ENCODE data around the gene MFGE8.

MFGE8 gene

DNA sequence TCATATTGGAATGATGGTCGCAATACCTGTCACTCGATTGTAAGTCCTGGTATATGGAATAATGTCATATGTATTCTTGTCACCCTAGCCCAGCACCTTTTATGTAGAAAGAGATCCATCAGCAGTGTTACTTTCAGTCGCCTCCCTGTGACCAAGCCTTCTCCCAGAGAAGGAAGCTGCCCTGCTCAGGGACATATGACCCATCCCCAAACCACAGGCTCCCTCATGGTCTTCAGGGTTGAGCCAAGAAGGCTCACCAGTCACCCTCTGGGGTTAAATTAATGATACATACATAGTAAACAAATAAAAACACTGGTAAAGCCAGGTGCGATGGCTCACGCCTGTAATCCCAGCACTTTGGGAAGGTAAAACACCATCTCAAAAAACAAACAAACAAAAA, 4.6 kb upstream of the MFGE8 start:
- DNase-seq = no peak

- DNase-seq = no peak
Measured at GRCh38 chr15:88915354-88915753, 2.2 kb upstream of the MFGE8 start.

- no peak for DNase-seq
Measured at GRCh38 chr15:88913850-88914169, 631 bp upstream of the MFGE8 start.

GRCh38 chr15:88912500-88912921, 668 bp downstream of the MFGE8 start:
- no peak for DNase-seq

DNA sequence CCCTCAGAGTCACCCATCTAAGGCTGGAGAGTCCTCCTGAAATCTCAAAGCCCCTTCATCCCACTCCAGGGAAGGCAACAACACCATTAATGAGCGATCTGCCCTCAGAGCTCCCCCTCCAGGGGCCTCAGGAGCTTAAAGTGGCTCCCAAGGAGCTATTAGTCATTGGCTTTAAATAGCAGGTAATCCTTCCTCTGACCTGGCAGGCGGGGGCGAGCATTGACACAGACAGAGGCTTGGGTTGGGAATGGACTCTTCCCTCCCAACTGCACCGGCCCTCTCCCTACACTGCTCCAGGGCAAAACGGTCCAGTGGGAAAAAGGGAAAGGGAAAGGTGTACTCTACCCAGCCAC, 1.4 kb downstream of the MFGE8 start:
- DNase-seq = no peak

GRCh38 chr15:88909956-88910831, 3.0 kb downstream of the MFGE8 start:
- DNase-seq = no peak

GRCh38 chr15:88908697-88909621, 4.2 kb downstream of the MFGE8 start:
- DNase-seq = no peak

DNA sequence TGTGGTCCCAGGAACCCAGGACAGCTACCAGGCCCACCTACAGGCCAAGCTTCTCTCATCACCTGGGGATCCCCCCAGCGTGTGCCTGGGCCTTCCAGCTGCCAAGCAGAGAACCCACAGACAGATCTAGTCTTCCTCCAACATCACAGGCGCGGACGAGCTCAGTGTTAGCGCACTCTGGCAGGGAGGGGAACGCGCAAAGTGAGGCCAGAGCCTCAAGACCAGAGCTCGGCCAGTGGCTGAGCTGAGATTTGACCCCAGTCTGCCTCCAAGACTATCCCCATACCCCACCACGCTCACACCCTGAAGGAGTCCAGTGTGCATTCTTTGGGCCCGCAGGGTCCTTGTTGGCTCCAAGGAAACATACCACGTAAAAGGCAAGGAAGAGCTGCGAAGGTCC, 5.1 kb downstream of the MFGE8 start:
- no peak for DNase-seq

GRCh38 chr15:88907111-88907510, 6.1 kb downstream of the MFGE8 start:
- DNase-seq = no peak

- DNase-seq = no peak
Measured at GRCh38 chr15:88906551-88906950, 6.6 kb downstream of the MFGE8 start.

GRCh38 chr15:88906130-88906529, 7.0 kb downstream of the MFGE8 start:
- no peak for DNase-seq

DNA sequence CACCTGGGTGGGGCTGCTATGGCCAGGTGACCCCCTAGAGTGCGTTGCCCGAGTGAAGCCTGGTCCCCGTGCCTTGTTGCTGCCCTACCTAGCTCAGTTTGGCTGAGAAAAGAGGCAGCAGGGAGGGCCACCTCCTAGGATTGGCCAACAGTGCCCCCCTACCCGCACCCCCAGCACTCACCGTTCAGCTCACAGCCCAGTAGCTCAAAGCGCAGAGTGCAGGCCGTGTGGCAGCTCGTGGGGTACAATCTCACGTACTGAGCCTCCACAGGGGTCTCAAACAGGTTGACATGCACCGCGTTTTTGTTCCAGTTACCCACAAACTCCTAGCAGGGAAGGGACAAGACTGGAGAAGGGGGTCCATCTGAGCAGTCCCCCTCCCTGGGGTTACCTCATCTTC, 7.6 kb downstream of the MFGE8 start:
- no peak for DNase-seq

DNA sequence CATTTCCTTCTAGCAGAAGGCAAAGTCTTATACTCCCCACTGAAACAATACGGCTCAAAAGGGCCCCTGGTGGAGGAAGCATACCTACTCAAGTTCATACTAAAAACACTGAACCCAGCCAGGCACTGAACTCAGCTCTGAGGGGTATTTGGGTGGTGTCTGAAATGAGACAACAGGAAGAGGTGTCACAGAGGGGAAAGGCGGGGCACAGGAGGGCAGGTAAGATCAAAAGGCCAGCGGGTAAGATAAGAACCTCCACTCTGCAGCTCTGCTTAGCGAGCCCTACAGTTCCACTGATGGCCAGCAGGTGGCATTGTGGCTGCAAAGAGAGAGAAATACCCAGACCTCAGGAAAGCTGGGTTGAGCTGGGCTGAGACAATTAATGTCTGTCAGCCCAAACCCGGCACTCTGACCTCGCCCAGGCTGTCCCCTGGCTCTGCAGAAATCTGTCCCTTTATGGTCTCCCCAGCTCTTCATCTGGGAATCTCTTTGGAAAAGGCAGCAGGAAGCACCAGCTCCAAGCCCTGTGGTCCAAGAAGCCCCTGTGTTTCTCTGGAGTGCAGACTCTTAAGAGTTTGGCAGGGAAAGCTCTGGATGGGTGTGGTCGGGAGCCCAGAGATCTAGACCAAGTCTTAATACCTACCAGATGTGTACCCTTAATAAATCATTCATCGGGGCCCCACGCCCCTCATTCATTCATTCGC, 8.4 kb downstream of the MFGE8 start:
- no peak for DNase-seq

- DNase-seq = no peak
Measured at GRCh38 chr15:88904257-88904623, 8.9 kb downstream of the MFGE8 start.

DNA sequence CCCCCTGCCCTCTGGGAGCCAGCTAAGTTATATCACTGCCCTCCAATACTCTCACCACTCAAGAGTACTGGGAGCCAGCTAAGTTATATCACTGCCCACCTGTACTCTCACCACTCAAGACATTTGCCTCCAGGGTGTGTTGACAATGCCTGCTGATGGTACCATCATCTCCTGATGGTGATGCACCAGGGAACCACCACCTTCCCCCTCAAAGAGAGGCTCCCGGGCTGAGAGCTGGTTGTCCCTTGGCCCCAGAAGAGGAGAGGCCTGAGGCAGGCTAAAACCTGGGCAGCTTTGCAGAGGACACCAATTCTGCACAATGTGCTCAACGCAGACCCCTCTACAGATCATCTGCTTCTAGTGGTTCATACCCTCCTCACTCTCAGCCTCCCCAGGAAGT, 10.3 kb downstream of the MFGE8 start:
- no peak for DNase-seq

DNA sequence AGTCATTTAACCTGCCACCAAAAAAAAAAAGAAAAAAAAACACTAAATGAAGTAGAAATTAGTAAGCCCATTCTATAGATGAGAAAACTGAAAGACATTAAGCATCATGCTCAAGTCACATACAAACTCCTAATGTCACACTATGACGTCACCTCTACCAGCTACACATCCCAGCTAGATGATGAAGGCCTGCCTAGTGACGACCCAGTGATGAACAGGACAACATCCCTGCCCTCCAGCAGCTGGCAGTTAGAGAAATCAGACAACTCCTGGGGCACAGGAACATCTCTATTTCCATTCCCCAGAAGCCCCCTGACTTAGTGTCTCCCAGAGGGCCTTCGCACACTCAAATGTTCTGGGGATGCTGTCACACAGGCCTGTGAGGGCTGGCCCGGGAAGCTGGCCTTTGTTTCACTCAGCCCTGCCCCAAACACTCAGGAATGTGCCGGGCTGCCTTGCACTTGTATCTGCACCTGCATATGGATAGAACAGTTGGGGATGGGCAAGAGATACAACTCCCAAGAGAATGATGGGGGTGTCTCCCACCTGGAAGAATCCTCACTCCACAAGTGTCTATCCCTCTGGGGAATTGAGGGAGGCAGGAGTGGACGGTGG, 10.9 kb downstream of the MFGE8 start:
- DNase-seq = no peak

GRCh38 chr15:88901508-88902220, 11.5 kb downstream of the MFGE8 start:
- no peak for DNase-seq

GRCh38 chr15:88900982-88901418, 12.2 kb downstream of the MFGE8 start:
- no peak for DNase-seq

- no peak for DNase-seq
Measured at GRCh38 chr15:88900309-88900981, 12.7 kb downstream of the MFGE8 start.

DNA sequence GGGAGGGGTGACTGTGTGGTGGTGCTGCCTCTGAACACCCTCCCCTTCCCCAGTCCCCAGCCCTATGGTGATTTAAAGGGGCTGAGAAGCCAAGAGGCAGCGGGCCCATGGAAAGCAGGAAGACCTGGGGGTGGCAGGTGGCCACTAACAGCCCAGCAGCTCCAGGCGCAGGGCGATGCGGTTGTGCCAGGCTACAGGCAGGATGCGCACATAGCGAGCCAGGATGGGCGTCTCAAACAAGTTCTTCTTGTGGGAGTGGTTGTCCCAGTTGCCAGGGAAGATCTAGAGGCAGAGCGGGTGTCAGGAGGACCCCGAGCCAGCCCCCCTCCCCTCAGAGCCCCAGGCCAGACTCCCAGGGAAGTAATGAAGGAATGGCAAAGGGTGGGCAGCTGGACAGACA, 13.9 kb downstream of the MFGE8 start:
- no peak for DNase-seq

- no peak for DNase-seq
Measured at GRCh38 chr15:88898736-88899135, 14.4 kb downstream of the MFGE8 start.
